Activated CD8-positive, alpha-beta T cell treated with anti-CD3 and anti-CD28 coated beads, Interleukin-2, amount 10 ng/mL, durations not matched to agents 7 days and 5 days (primary cell): Measurements from ENCODE around the gene OR5AN1. TPM values are rescaled to one million over a fixed set of nuclear protein-coding genes. Genes with fewer than 3 reads are reported as not detected.

ENCODE experiments used
- total RNA-seq, 2 experiments: library from RNA; stranded (reverse); gene quantifications; one replicate each; pipeline ENCODE4 v1.2.3, GENCODE V29; 2021

The OR5AN1 gene
- total RNA-seq, 2 experiments from 2014 or later: not detected

Other genes starting within 250 kb of the OR5AN1 start
- gene FAM111A, start 216.0 kb upstream of the OR5AN1 start, total RNA-seq: 100 to 1,000 TPM; 154 to 167 TPM
- gene DTX4, start 186.8 kb upstream of the OR5AN1 start, total RNA-seq: under 1 TPM; 0.18 to 0.45 TPM
- gene MPEG1, start 146.0 kb upstream of the OR5AN1 start, total RNA-seq: not detected
- gene OR5A2, start 67.5 kb downstream of the OR5AN1 start, total RNA-seq: not detected
- not detected for gene OR5A1, start 77.6 kb downstream of the OR5AN1 start, total RNA-seq
- gene OR4D6, start 98.1 kb downstream of the OR5AN1 start, total RNA-seq: not detected
- gene OR4D10, start 114.4 kb downstream of the OR5AN1 start, total RNA-seq: not detected
- gene OR4D11, start 144.7 kb downstream of the OR5AN1 start, total RNA-seq: not detected
- gene OR4D9, start 152.6 kb downstream of the OR5AN1 start, total RNA-seq: not detected